SHP77 (cell line): Measurements from ENCODE around the gene FAM162B.
"Not testable (repeated sequence)": the region's sequence is repeated elsewhere in the genome, so short reads cannot be mapped to it uniquely, and the experiment has no call there.

Experiments used
- DNase-seq, 2 experiments: peaks; one replicate each; lab custom pipeline; 2025; lab: John Stamatoyannopoulos, UW

Gene FAM162B

GRCh38 chr6:116764961-116765841 lies at the start of gene FAM162B:
Gene FAM162B, minus strand, starts transcription at chr6:116765719. Its CDS starts 143 bp downstream, at chr6:116765576.
- no peak for DNase-seq

GRCh38 chr6:116812051-116812650 lies 46.6 kb upstream of the FAM162B start:
- no peak for DNase-seq

- DNase-seq = no peak
Measured at GRCh38 chr6:116801971-116802370, 36.5 kb upstream of the FAM162B start.

- DNase-seq = no peak
Measured at GRCh38 chr6:116799945-116800344, 34.4 kb upstream of the FAM162B start.

- no peak for DNase-seq
Measured at GRCh38 chr6:116797585-116797984, 32.1 kb upstream of the FAM162B start.

GRCh38 chr6:116793224-116793623 lies 27.7 kb upstream of the FAM162B start:
- no peak for DNase-seq

GRCh38 chr6:116783852-116784251 lies 18.3 kb upstream of the FAM162B start:
- DNase-seq = no peak

GRCh38 chr6:116779573-116780164 lies 14.2 kb upstream of the FAM162B start:
- peak in 1 of 2 experiments; percentile 39 for DNase-seq

GRCh38 chr6:116773886-116774285 lies 8.4 kb upstream of the FAM162B start:
- no peak for DNase-seq

- no peak for DNase-seq
Measured at GRCh38 chr6:116772450-116772849, 6.9 kb upstream of the FAM162B start.

GRCh38 chr6:116767715-116768114 lies 2.2 kb upstream of the FAM162B start:
- no peak for DNase-seq

GRCh38 chr6:116766506-116767176 lies 1.1 kb upstream of the FAM162B start:
- DNase-seq = no peak

- no peak for DNase-seq
Measured at GRCh38 chr6:116764629-116764960, 924 bp downstream of the FAM162B start.

GRCh38 chr6:116763906-116764628 lies 1.5 kb downstream of the FAM162B start:
- no peak for DNase-seq

GRCh38 chr6:116763048-116763447 lies 2.5 kb downstream of the FAM162B start:
- no peak for DNase-seq

GRCh38 chr6:116762235-116762634 lies 3.3 kb downstream of the FAM162B start:
- DNase-seq = no peak

GRCh38 chr6:116761779-116762178 lies 3.7 kb downstream of the FAM162B start:
- DNase-seq = no peak

GRCh38 chr6:116745176-116745575 lies 20.3 kb downstream of the FAM162B start:
- no peak for DNase-seq

GRCh38 chr6:116741571-116741970 lies 23.9 kb downstream of the FAM162B start:
- DNase-seq = no peak

- DNase-seq = not testable (repeated sequence)
Measured at GRCh38 chr6:116740486-116740885, 25.0 kb downstream of the FAM162B start.

- DNase-seq = no peak
Measured at GRCh38 chr6:116737004-116737403, 28.5 kb downstream of the FAM162B start.

GRCh38 chr6:116730513-116730912 lies 35.0 kb downstream of the FAM162B start:
- DNase-seq = no peak
